Measurements from ENCODE around the gene RANBP2. TPM values are rescaled to one million over a fixed set of nuclear protein-coding genes. Genes with fewer than 3 reads are reported as not detected.

The RANBP2 gene
- total RNA-seq: 96.4 and 107 TPM in 2 replicates

GRCh38 chr2:108719149-108720044 is at the start of gene RANBP2:
RANBP2 (plus strand) TSS chr2:108719482; CDS start chr2:108719607, 125 bp downstream.

GRCh38 chr2:108786354-108787215 is 67.3 kb downstream of the RANBP2 start, which contains the start of gene CCDC138:
CCDC138 (plus strand) TSS chr2:108786771; CDS start chr2:108786823, 52 bp downstream.

Small RNAs within 50 kb of the gene (small RNA-seq; reads per million reads assigned to genes)
- gene AC010095.1: not detected

Other genes with a start within 250 kb of the RANBP2 start
- gene LIMS1, start 185.0 kb upstream of the RANBP2 start, total RNA-seq: 592 and 596 TPM in 2 replicates
- 7.2 and 9.2 TPM in 2 replicates for gene CCDC138, start 67.3 kb downstream of the RANBP2 start, total RNA-seq

All from vein endothelial cell (primary cell).